Stimulated activated naive B cell treated with anti-CD40 and anti-IgM and Interleukin-4, amounts not matched to agents 10 μg/mL and 1 μg/mL and 100 μg/mL, for 72 hours (primary cell): ENCODE results near the gene AP4M1.

Source experiments
- ATAC-seq, 2 donors: fragments of 150-1000 bp; cut with Tn5 transposase; replicated peaks; 2 replicates each; pipeline ENCODE4 v1.10.0; 2021; ENCODE audit warnings: moderate library complexity in 1 of 2
- DNase-seq: peaks from one replicate; pipeline ENCODE4 v3.0.0; 2021
- H3K27ac Mint-ChIP-seq: one replicate; pipeline ENCODE4 v1.8.0; 2022; ENCODE audit warnings: mild to moderate bottlenecking, mixed read lengths
- H3K27me3 Mint-ChIP-seq, 2 donors: one replicate each; pipeline ENCODE4 v1.8.0; 2022; ENCODE audit warnings: mixed read lengths in 2 of 2
- H3K36me3 Mint-ChIP-seq, 2 donors: one replicate each; pipeline ENCODE4 v1.8.0; 2022; ENCODE audit warnings: mixed read lengths in 2 of 2, mild to moderate bottlenecking in 1 of 2
- H3K4me1 Mint-ChIP-seq, 2 donors: one replicate each; pipeline ENCODE4 v1.8.0; 2022; ENCODE audit warnings: mixed read lengths in 2 of 2, mild to moderate bottlenecking in 1 of 2
- H3K4me3 Mint-ChIP-seq, 2 donors: one replicate each; pipeline ENCODE4 v1.8.0; 2022; ENCODE audit warnings: mild to moderate bottlenecking in 2 of 2, mixed read lengths in 2 of 2, moderate library complexity in 1 of 2
- H3K9me3 Mint-ChIP-seq, 2 donors: one replicate each; pipeline ENCODE4 v1.8.0; 2022; ENCODE audit warnings: mixed read lengths in 2 of 2, mild to moderate bottlenecking in 1 of 2

AP4M1 gene

GRCh38 chr7:100101016-100101862 lies at the start of gene AP4M1, which contains the start of gene MCM7:
Gene AP4M1, plus strand, starts transcription at chr7:100101643. Its CDS starts 72 bp downstream, at chr7:100101715.
Gene MCM7, minus strand, starts transcription at chr7:100101397. Its CDS starts 103 bp downstream, at chr7:100101294.
- peak within 1 kb of the TSS; percentile 99 for H3K27ac Mint-ChIP-seq
- no peaks in the 10 kb centered on the region for H3K9me3 Mint-ChIP-seq
- ATAC-seq, result peak; percentile 89 to 91

DNA sequence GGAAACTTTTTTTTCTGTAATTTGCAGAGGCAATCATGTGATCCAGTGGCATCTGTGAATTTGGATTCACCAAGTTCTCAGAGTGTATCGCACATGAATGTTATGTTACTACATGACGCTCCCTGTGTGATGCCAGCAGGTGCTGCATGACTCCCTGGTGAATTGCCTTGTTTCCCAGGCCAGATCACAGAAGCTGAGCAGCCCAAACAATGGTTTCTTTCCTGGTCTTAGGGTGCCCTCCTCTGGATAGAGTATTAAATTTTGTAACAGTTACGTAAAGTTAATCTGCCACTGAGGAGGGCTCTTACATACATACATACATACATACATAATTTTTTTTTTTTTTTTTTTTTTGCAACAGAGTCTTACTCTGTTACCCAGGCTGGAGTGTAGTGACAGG lies 48.2 kb upstream of the AP4M1 start:
- ATAC-seq (no peak), DNase-seq (no peak)
- H3K36me3 Mint-ChIP-seq, result peaks cover 20 to 27% of the 10 kb centered on the region in 2 donors
- no peak overlapping the region for H3K27ac Mint-ChIP-seq
- no peaks in the 10 kb centered on the region for H3K27me3 Mint-ChIP-seq
- no peaks in the 10 kb centered on the region for H3K9me3 Mint-ChIP-seq
- peaks cover 18 to 20% of the 10 kb centered on the region in 2 donors for H3K4me1 Mint-ChIP-seq
- no peak overlapping the region for H3K4me3 Mint-ChIP-seq

More at GRCh38 chr7:100101016-100101862, at the start of gene AP4M1, which contains the start of gene MCM7:
- Mint-ChIP-seq H3K4me1 (peaks cover 27 to 50% of the 10 kb centered on the region in 2 donors), H3K4me3 (peak within 1 kb of the TSS; percentile 96 to 98), H3K27me3 (no peaks in the 10 kb centered on the region), H3K36me3 (peaks cover 38 to 68% of the 10 kb centered on the region in 2 donors)
- peak; percentile 98 for DNase-seq

DNA sequence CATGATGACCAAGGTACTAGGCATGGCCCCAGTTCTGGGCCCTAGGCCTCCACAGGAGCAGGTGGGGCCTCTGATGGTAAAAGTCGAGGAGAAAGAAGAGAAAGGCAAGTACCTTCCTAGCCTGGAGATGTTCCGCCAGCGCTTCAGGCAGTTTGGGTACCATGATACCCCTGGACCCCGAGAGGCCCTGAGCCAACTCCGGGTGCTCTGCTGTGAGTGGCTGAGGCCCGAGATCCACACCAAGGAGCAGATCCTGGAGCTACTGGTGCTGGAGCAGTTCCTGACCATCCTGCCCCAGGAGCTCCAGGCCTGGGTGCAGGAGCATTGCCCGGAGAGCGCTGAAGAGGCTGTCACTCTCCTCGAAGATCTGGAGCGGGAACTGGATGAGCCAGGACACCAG lies 44.4 kb upstream of the AP4M1 start:
- no peak overlapping the region for H3K4me3 Mint-ChIP-seq
- H3K36me3 Mint-ChIP-seq, result peaks cover 31 to 43% of the 10 kb centered on the region in 2 donors
- DNase-seq, result no peak

GRCh38 chr7:100059251-100059739 lies 42.1 kb upstream of the AP4M1 start:
- no peak for DNase-seq
- H3K4me3 Mint-ChIP-seq, result no peak overlapping the region
- peaks cover 46% of the 10 kb centered on the region in 2 donors for H3K36me3 Mint-ChIP-seq
- ATAC-seq, result no peak
- H3K27me3 Mint-ChIP-seq, result no peaks in the 10 kb centered on the region
- H3K27ac Mint-ChIP-seq, result no peak overlapping the region
- H3K9me3 Mint-ChIP-seq, result no peaks in the 10 kb centered on the region
- H3K4me1 Mint-ChIP-seq, result peaks cover 0 to 3% of the 10 kb centered on the region in 2 donors

More for the DNA sequence above, 44.4 kb upstream of the AP4M1 start:
- Mint-ChIP-seq H3K27me3 (no peaks in the 10 kb centered on the region), H3K27ac (no peak overlapping the region), H3K9me3 (no peaks in the 10 kb centered on the region), H3K4me1 (peaks cover 6% of the 10 kb centered on the region in 2 donors)
- ATAC-seq, result no peak

- peaks cover 49 to 60% of the 10 kb centered on the region in 2 donors for H3K36me3 Mint-ChIP-seq
- peak overlapping the region; percentile 80 for H3K27ac Mint-ChIP-seq
- H3K4me3 Mint-ChIP-seq, result no peak overlapping the region
- ATAC-seq (no peak), DNase-seq (no peak)
- H3K4me1 Mint-ChIP-seq, result peaks cover 0 to 3% of the 10 kb centered on the region in 2 donors
- no peaks in the 10 kb centered on the region for H3K9me3 Mint-ChIP-seq
- H3K27me3 Mint-ChIP-seq, result no peaks in the 10 kb centered on the region
Measured at GRCh38 chr7:100061518-100062193, 39.8 kb upstream of the AP4M1 start.

DNA sequence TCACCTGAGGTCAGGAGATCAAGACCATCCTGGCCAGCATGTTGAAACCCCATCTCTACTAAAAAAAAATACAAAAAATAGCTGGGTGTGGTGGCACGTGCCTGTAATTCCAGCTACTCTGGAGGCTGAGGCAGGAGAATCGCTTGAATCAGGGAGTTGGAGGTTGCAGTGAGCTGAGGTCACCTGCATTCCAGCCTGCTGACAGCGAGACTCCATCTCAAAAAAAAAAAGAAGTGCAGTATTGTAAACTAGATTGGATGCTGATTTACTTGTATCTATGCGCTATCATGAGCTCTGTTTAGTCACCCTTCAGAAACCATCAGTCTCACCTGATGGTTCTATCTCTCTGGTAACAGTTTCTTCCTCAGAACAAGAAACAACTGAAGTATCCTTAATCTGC lies 38.1 kb upstream of the AP4M1 start:
- no peaks in the 10 kb centered on the region for H3K27me3 Mint-ChIP-seq
- H3K4me3 Mint-ChIP-seq, result no peak overlapping the region
- H3K27ac Mint-ChIP-seq, result no peak overlapping the region
- ATAC-seq (no peak), DNase-seq (no peak)
- no peaks in the 10 kb centered on the region for H3K9me3 Mint-ChIP-seq
- peaks cover 42 to 55% of the 10 kb centered on the region in 2 donors for H3K36me3 Mint-ChIP-seq
- H3K4me1 Mint-ChIP-seq, result no peaks in the 10 kb centered on the region

- Mint-ChIP-seq H3K27ac (peak overlapping the region; percentile 14), H3K4me1 (no peaks in the 10 kb centered on the region), H3K4me3 (no peak overlapping the region), H3K27me3 (no peaks in the 10 kb centered on the region), H3K9me3 (no peaks in the 10 kb centered on the region), H3K36me3 (peaks cover 41 to 55% of the 10 kb centered on the region in 2 donors)
- ATAC-seq (no peak), DNase-seq (no peak)
Measured at GRCh38 chr7:100064162-100064561, 37.3 kb upstream of the AP4M1 start.

GRCh38 chr7:100065452-100066186 lies 35.8 kb upstream of the AP4M1 start:
- H3K4me1 Mint-ChIP-seq, result no peaks in the 10 kb centered on the region
- no peak for DNase-seq
- H3K27me3 Mint-ChIP-seq, result no peaks in the 10 kb centered on the region
- no peak overlapping the region for H3K4me3 Mint-ChIP-seq
- no peak for ATAC-seq
- peaks cover 5 to 6% of the 10 kb centered on the region in 2 donors for H3K9me3 Mint-ChIP-seq
- no peak overlapping the region for H3K27ac Mint-ChIP-seq
- peaks cover 45 to 62% of the 10 kb centered on the region in 2 donors for H3K36me3 Mint-ChIP-seq

- no peaks in the 10 kb centered on the region for H3K27me3 Mint-ChIP-seq
- H3K27ac Mint-ChIP-seq, result no peak overlapping the region
- H3K36me3 Mint-ChIP-seq, result peaks cover 56 to 62% of the 10 kb centered on the region in 2 donors
- no peaks in the 10 kb centered on the region for H3K4me1 Mint-ChIP-seq
- DNase-seq, result no peak
- H3K4me3 Mint-ChIP-seq, result no peak overlapping the region
- ATAC-seq, result no peak
- H3K9me3 Mint-ChIP-seq, result peaks cover 9 to 13% of the 10 kb centered on the region in 2 donors
Measured at GRCh38 chr7:100066953-100067352, 34.5 kb upstream of the AP4M1 start.

- no peak for DNase-seq
- peaks cover 66 to 73% of the 10 kb centered on the region in 2 donors for H3K36me3 Mint-ChIP-seq
- H3K27me3 Mint-ChIP-seq, result no peaks in the 10 kb centered on the region
- no peak overlapping the region for H3K4me3 Mint-ChIP-seq
- H3K9me3 Mint-ChIP-seq, result peaks cover 19% of the 10 kb centered on the region in 2 donors
- H3K27ac Mint-ChIP-seq, result peak overlapping the region; percentile 9
- ATAC-seq, result no peak
- no peaks in the 10 kb centered on the region for H3K4me1 Mint-ChIP-seq
Measured at GRCh38 chr7:100069991-100070390, 31.5 kb upstream of the AP4M1 start.

DNA sequence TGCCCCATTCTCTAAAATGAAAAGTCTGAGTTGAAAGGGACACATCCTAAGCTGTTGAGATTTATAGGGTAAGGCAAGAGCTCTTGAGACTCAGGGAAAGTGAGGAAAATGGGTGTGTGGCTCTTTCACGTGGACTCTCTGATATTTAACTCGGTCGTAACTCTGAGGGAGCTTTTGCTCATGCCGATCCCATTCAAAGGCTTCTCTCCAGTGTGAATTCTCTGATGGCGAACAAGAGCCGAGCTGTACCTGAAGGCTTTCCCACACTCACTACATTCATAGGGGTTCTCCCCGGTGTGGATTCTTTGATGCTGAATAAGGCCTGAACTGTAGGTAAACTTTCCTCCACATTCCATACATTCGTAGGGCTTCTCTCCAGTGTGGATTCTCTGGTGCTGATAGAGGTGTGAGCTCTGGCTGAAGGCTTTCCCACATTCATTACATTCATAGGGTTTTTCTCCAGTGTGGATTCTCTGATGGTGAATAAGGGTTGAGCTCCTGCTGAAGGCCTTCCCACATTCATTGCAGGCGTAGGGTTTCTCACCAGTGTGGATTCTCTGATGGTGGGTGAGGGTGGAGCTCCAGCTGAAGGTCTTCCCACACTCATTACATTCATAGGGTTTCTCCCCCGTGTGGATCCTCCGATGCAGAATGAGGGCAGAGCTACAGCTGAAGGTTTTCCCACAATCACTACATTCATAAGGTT lies 30.3 kb upstream of the AP4M1 start:
- peak overlapping the region; percentile 9 for H3K27ac Mint-ChIP-seq
- peaks cover 0 to 3% of the 10 kb centered on the region in 2 donors for H3K4me1 Mint-ChIP-seq
- H3K27me3 Mint-ChIP-seq, result no peaks in the 10 kb centered on the region
- H3K9me3 Mint-ChIP-seq, result peaks cover 19% of the 10 kb centered on the region in 2 donors
- peaks cover 72 to 78% of the 10 kb centered on the region in 2 donors for H3K36me3 Mint-ChIP-seq
- H3K4me3 Mint-ChIP-seq, result no peak overlapping the region
- ATAC-seq, result no peak
- DNase-seq, result no peak

GRCh38 chr7:100072462-100072861 lies 29.0 kb upstream of the AP4M1 start:
- Mint-ChIP-seq H3K27me3 (no peaks in the 10 kb centered on the region), H3K4me3 (no peak overlapping the region), H3K4me1 (peaks cover 0 to 4% of the 10 kb centered on the region in 2 donors), H3K9me3 (peaks cover 19% of the 10 kb centered on the region in 2 donors), H3K27ac (no peak overlapping the region), H3K36me3 (peaks cover 79% of the 10 kb centered on the region in 2 donors)
- DNase-seq (no peak), ATAC-seq (no peak)

GRCh38 chr7:100074841-100075240 lies 26.6 kb upstream of the AP4M1 start:
- H3K27me3 Mint-ChIP-seq, result no peaks in the 10 kb centered on the region
- ATAC-seq (no peak), DNase-seq (no peak)
- H3K4me1 Mint-ChIP-seq, result peaks cover 2 to 9% of the 10 kb centered on the region in 2 donors
- H3K4me3 Mint-ChIP-seq, result no peak overlapping the region
- peaks cover 19% of the 10 kb centered on the region in 2 donors for H3K9me3 Mint-ChIP-seq
- peaks cover 73 to 79% of the 10 kb centered on the region in 2 donors for H3K36me3 Mint-ChIP-seq
- H3K27ac Mint-ChIP-seq, result no peak overlapping the region
